Kidney epithelial cell (primary cell): ENCODE data around the gene TMTC4. TPM values are rescaled to one million over a fixed set of nuclear protein-coding genes. Genes with fewer than 3 reads are reported as not detected.

Experiments used
- DNase-seq: peaks from one replicate; pipeline ENCODE4 v3.0.0-alpha.2; 2010; ENCODE audit warnings: low read depth
- H3K27me3 ChIP-seq: 2 replicates; pipeline ENCODE4 v1.6.0; 2011; ENCODE audit warnings: low read length; ENCODE audit not compliant: control insufficient read depth, insufficient read depth
- H3K36me3 ChIP-seq: 2 replicates; pipeline ENCODE4 v1.5.1; 2011; ENCODE audit warnings: low read length; ENCODE audit not compliant: control insufficient read depth, insufficient read depth
- H3K4me3 ChIP-seq: 2 replicates; pipeline ENCODE4 v1.5.1; 2011; ENCODE audit warnings: low read depth, mild to moderate bottlenecking, control low read depth, low read length
- CTCF ChIP-seq: IDR thresholded peaks from 2 replicates; pipeline ENCODE4 v1.5.1; 2011; ENCODE audit warnings: mild to moderate bottlenecking, moderate library complexity, low read length, control low read depth, inconsistent platforms; ENCODE audit not compliant: insufficient read depth, poor library complexity, severe bottlenecking
- total RNA-seq: library from RNA; depleted of rRNA; stranded (reverse); fragments of >200 nt; gene quantifications from 2 replicates; pipeline ENCODE4 v1.2.3, GENCODE V29; 2015

TMTC4 gene, protein sequence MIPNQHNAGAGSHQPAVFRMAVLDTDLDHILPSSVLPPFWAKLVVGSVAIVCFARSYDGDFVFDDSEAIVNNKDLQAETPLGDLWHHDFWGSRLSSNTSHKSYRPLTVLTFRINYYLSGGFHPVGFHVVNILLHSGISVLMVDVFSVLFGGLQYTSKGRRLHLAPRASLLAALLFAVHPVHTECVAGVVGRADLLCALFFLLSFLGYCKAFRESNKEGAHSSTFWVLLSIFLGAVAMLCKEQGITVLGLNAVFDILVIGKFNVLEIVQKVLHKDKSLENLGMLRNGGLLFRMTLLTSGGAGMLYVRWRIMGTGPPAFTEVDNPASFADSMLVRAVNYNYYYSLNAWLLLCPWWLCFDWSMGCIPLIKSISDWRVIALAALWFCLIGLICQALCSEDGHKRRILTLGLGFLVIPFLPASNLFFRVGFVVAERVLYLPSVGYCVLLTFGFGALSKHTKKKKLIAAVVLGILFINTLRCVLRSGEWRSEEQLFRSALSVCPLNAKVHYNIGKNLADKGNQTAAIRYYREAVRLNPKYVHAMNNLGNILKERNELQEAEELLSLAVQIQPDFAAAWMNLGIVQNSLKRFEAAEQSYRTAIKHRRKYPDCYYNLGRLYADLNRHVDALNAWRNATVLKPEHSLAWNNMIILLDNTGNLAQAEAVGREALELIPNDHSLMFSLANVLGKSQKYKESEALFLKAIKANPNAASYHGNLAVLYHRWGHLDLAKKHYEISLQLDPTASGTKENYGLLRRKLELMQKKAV
- 26.4 and 27.1 TPM in 2 replicates for total RNA-seq

GRCh38 chr13:100674572-100674871 lies at the start of gene TMTC4:
Gene TMTC4 (minus strand): TSS chr13:100674795. CDS start chr13:100670362, 4,433 bp downstream.
- H3K4me3 ChIP-seq = peak within 1 kb of the TSS; percentile 79
- no peak for TF ChIP-seq CTCF
- no peaks in the 10 kb centered on the region for H3K36me3 ChIP-seq
- no peaks in the 10 kb centered on the region for H3K27me3 ChIP-seq
- DNase-seq = no peak

- Histone ChIP-seq H3K4me3 (no peak overlapping the region), H3K36me3 (no peaks in the 10 kb centered on the region), H3K27me3 (no peaks in the 10 kb centered on the region)
- no peak for DNase-seq
- no peak for TF ChIP-seq CTCF
Measured at GRCh38 chr13:100722517-100722916, 47.9 kb upstream of the TMTC4 start.

DNA sequence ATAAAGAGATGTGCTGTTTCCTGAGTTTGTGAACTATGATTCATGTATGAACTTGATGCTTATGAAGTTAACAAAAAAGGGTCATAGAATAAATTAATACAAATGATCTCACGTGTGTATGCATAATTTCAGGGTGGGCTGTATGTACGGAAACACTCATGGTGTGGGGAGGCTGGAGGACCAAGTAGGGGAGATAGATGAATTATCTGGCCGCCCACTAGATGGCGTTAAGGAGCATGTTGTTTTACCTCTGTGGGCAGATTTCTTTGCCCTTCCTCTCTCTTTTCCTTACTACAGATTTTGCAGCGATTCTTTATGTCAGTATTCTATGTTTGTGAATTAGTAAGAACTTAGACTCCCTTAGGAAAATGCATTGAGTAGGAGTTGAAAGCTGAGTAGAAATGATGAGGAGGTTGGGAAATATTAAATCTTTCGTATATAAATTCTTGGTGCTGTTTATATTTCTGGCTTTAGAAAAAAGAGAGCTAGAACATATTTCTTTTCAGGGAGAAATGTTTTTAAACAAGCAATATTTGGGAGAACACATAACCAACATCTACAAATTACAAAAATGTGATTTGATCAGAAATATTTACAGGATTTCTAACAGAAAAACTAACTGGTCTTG lies 47.4 kb upstream of the TMTC4 start:
- Histone ChIP-seq H3K36me3 (no peaks in the 10 kb centered on the region), H3K27me3 (no peaks in the 10 kb centered on the region), H3K4me3 (no peak overlapping the region)
- no peak for DNase-seq
- TF ChIP-seq CTCF = peak; percentile 75

DNA sequence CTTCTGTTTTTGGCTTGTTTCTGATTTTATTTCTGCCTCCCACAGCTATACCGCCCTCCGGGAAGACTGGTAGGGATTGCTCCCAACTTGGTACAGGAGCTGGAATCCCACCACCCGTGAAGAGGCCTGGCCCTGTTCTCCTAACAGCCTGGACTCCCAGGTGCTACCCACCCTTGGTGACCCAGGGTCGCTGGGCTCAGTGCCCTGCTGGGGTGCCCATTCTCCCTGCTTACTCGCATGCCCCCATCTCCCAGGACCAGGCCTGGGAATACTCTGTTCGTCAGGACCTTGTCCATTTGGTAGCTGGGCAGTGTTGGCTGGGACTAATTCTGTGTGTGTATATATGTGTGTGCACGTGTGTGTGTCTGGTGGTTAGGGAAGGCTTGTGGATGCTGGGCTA lies 41.0 kb upstream of the TMTC4 start:
- H3K36me3 ChIP-seq = no peaks in the 10 kb centered on the region
- H3K27me3 ChIP-seq = no peaks in the 10 kb centered on the region
- TF ChIP-seq CTCF = no peak
- no peak overlapping the region for H3K4me3 ChIP-seq
- DNase-seq = no peak

DNA sequence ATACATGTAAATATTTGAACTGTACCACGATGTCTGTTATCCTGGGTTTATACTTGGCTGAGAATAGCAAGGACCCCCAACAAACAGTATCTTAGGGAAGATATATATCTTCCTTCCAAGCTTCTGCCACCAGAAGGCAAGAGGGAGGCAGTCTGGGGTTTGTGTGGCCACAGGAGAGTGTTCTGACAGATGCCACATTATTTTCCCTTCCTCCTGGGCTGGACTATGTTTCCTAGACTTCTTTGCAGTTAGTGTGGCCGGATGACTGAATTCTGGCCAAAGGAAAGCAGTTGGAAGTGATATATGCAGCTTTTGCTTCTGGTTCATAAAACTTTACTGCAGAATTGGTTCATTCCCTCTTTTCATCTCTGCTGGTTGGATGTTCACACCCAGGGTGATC lies 39.9 kb upstream of the TMTC4 start:
- no peak for DNase-seq
- TF ChIP-seq CTCF = no peak
- H3K27me3 ChIP-seq = no peaks in the 10 kb centered on the region
- no peak overlapping the region for H3K4me3 ChIP-seq
- H3K36me3 ChIP-seq = no peaks in the 10 kb centered on the region
